ENCODE data around the gene PLB1.
A peak's percentile ranks its signal among the peaks of the same experiment; 100 is the strongest.

The PLB1 gene

DNA sequence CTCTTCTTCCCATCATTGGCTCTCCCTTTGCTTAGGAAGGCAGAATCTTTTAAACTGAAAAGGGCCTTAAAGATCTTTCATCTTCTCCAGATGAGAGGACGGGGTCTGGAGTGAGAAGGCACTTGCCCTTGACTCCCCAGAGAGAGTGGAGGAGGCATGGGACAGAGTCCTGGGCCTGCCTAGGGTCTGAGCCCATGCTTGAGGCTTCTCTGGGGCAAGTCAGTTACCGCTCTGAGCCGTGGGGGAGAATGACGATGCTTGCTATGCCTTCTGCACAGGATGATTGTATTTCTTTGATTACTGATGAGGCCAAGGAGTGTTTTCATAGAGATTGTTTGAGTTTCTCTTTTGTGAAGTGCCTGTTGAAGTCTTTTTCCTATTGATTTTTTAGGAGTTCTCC lies 921 bp downstream of the PLB1 start:
- peaks cover 39% of the 10 kb centered on the region for H3K27me3 Mint-ChIP-seq

DNA sequence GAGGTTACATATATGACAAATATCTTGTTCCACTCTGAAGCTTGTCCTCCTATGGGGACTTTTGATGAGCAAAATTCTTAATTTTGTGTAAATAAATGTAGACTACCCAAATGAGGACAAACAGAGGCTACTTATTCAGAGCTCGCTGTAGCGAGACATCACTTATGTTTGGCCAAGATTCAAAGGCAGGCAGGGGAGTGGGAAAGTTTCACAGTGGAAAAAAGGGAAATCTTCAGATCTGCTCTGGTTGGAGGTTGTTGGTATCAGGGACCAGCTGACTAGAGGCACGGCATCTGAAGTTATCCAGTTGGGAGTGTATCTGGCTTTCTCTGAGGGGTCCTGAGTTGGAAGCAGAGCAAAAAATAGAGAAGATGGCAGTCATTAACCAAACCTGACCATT lies 1.3 kb downstream of the PLB1 start:
- CTCF ChIA-PET, result interaction anchor here (0.9 kb wide), 1 partner anchor 44 kb away, joined by 3 read pairs; no protein-coding TSS in a partner anchor
- DNase-seq, result no peak
- H3K27me3 Mint-ChIP-seq, result peaks cover 39% of the 10 kb centered on the region
- H3K27ac Mint-ChIP-seq, result no peak overlapping the region
- H3K9me3 Mint-ChIP-seq, result no peaks in the 10 kb centered on the region
- no peak overlapping the region for H3K4me3 Mint-ChIP-seq
- H3K4me1 Mint-ChIP-seq, result no peaks in the 10 kb centered on the region
- peaks cover 1% of the 10 kb centered on the region for H3K36me3 Mint-ChIP-seq

More for the DNA sequence above, 921 bp downstream of the PLB1 start:
- CTCF ChIA-PET, result no interaction called here
- Mint-ChIP-seq H3K36me3 (peaks cover 1% of the 10 kb centered on the region), H3K27ac (no peak overlapping the region), H3K4me3 (no peak overlapping the region), H3K4me1 (no peaks in the 10 kb centered on the region), H3K9me3 (no peaks in the 10 kb centered on the region)
- no peak for DNase-seq

DNA sequence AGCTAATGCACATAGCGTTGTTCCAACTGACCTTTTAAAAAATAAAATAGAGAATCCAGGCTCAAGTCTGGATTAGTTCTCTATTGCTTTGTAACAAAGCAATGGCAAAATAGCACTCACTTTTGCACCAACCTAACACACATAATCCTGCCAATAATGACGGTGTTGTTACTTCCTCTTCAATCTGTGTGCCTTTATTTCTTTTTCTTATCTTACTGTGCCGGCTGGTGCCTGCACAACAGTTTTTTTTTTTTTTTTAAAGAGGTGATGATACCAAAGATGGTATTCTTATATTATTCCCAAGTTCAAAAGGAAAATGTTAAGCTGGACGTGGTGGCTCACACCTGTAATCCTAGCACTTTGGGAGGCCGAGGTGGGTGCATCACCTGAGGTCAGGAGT lies 3.4 kb downstream of the PLB1 start:
- H3K4me3 Mint-ChIP-seq, result no peak overlapping the region
- H3K9me3 Mint-ChIP-seq, result no peaks in the 10 kb centered on the region
- H3K27ac Mint-ChIP-seq, result no peak overlapping the region
- CTCF ChIA-PET, result no interaction called here
- peaks cover 32% of the 10 kb centered on the region for H3K27me3 Mint-ChIP-seq
- peaks cover 1% of the 10 kb centered on the region for H3K36me3 Mint-ChIP-seq
- DNase-seq, result no peak
- no peaks in the 10 kb centered on the region for H3K4me1 Mint-ChIP-seq

DNA sequence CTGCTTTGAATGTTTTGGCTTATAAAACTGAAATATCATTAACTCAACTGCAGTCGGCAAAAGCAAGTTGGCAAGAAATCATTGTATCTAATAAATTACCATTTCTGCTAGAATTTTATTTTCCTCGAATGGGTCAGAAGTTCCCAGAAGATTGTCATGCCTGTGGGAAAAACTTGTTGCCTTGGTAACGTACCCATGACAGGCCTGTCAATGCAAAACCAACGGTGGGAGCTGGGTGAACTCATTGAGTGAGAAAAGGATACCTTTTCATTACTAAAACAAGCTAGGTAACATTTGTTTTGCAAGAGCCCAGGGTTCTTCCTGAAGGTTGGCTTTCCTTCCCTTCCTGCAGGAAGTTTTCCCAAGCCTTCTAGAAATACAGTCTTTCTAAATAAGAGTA lies 9.5 kb downstream of the PLB1 start:
- H3K4me1 Mint-ChIP-seq, result peaks cover 9% of the 10 kb centered on the region
- H3K36me3 Mint-ChIP-seq, result no peaks in the 10 kb centered on the region
- H3K27me3 Mint-ChIP-seq, result peaks cover 41% of the 10 kb centered on the region
- CTCF ChIA-PET, result no interaction called here
- DNase-seq, result no peak
- H3K9me3 Mint-ChIP-seq, result no peaks in the 10 kb centered on the region
- no peak overlapping the region for H3K27ac Mint-ChIP-seq
- no peak overlapping the region for H3K4me3 Mint-ChIP-seq

DNA sequence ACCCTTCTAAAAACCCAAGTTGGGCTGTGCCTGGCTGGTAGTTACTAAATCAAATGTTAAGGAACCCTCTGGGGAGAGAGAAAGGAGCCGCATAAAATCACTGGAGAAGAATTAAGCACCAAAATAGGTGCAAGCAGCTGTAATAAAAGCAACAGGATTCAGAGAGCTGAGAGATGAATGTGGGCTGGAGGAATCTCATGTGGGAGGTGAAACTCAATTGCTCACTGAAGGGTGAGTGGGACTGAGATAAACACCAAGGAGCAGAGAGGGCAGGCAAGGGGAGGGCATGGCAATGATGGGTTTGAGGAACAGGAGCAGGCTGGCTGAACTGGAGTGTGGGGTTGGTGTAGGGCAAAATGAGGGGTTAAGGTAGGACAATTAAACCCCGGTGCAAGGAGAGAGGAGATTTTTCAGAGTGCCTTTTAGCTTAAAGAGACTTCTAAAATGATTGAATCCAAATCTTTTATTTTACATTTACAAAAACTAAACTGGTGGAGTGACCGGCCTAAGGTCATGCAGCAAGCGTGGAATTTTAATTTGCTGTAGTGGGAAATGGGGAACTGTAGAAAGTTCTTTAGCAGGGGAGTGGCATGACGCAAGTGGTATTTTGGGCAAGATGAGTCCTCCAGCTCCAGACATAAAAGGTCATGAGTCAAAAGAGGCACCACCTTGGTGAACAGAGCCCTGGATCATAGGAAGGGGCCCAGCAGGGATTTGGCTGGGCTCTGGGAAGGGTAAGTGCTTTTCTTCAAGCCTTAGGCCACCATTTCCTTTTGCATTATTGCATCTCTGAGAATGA lies 10.5 kb downstream of the PLB1 start:
- Mint-ChIP-seq H3K36me3 (no peaks in the 10 kb centered on the region), H3K27ac (no peak overlapping the region), H3K27me3 (peaks cover 41% of the 10 kb centered on the region), H3K9me3 (no peaks in the 10 kb centered on the region), H3K4me3 (no peak overlapping the region), H3K4me1 (peaks cover 9% of the 10 kb centered on the region)
- DNase-seq, result no peak
- CTCF ChIA-PET, result no interaction called here

DNA sequence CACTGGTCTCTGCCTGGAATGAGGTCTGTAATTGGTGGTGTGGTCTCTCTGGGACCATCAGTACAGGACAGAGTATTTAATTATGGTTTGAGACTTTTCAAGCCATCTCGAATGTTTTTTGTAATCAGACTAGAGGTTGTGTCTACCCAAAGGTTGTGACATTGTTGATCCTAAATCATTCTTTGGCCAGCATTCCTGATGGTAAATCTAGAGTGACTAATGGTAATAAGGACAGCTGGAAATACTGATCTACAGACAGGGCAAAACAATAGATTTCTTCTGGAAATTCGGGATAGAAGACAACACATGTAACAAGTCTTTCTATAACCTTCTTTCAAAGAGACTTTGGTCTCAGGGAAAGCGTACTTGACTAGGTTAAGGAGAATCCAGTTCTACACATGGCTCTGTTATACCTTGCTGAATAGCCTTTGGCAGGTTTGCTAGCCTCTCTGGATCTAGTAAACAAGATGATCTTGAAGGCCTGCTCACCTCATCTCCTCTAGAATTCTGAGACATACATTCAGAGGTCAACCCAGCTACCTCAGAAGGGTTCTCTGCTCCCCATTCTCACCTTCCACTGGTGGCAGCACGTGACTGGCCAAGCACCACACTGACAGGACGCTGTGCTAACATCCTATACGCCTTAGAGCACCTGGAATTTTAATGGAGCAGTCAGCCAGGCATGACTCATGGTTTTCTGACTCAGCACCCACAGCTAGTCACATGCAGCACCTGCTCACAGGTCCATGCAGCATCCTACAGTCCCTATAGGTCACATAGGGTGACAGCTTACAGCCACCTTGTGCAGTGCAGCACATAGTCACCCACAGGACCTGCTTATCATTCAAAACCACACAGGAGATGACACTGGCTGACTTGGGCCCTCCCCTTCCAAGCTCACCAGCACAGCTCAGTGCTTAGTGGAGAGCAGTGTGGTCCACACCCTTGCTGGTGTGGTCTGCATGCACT lies 12.2 kb downstream of the PLB1 start:
- CTCF ChIA-PET, result no interaction called here
- peak; percentile 40 for DNase-seq
- H3K9me3 Mint-ChIP-seq, result peaks cover 13% of the 10 kb centered on the region
- H3K27ac Mint-ChIP-seq, result no peak overlapping the region
- H3K4me1 Mint-ChIP-seq, result peaks cover 12% of the 10 kb centered on the region
- no peak overlapping the region for H3K4me3 Mint-ChIP-seq
- peaks cover 3% of the 10 kb centered on the region for H3K36me3 Mint-ChIP-seq
- H3K27me3 Mint-ChIP-seq, result peaks cover 58% of the 10 kb centered on the region

DNA sequence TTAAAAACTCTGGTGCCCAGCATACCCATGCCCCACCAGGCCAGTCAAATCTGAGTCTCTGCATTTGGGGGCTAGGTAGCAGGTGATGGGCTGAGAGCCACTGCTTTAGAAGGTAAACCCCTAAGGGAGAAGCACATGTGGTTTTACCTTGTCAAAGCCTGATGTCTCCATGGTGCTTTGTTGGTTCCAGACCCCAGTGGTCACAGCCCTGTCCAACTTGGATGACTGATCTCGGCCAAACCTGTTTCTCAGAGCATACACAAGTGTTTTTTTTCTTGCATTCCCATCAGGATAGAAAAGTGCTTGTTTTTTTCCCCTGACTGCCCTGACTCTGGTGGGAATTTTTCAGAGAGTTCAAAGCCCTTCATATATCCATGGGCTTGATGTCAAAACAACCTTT lies 13.5 kb downstream of the PLB1 start:
- Mint-ChIP-seq H3K9me3 (peaks cover 17% of the 10 kb centered on the region), H3K27me3 (peaks cover 67% of the 10 kb centered on the region), H3K27ac (no peak overlapping the region), H3K4me1 (peaks cover 12% of the 10 kb centered on the region), H3K4me3 (no peak overlapping the region), H3K36me3 (peaks cover 4% of the 10 kb centered on the region)
- CTCF ChIA-PET, result no interaction called here
- no peak for DNase-seq

DNA sequence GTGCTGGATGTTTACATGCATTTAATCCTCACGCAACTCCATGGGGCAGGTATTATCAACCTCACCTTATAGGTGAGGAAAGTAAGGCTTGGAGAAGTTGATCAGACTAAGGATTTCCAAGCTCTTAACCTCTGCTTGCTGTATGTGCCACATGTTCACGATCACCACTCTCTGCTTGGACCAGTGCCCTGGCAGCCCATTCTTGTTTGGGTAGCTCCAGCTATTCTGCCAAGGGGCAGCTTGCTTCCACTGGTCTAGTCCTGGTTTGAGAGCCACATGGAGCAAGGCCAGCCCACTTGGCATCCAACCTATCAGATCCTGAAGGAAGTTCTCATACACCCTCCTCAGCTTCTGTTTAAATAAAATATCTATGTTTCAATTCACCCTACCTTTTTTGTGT lies 14.3 kb downstream of the PLB1 start:
- CTCF ChIA-PET, result no interaction called here

DNA sequence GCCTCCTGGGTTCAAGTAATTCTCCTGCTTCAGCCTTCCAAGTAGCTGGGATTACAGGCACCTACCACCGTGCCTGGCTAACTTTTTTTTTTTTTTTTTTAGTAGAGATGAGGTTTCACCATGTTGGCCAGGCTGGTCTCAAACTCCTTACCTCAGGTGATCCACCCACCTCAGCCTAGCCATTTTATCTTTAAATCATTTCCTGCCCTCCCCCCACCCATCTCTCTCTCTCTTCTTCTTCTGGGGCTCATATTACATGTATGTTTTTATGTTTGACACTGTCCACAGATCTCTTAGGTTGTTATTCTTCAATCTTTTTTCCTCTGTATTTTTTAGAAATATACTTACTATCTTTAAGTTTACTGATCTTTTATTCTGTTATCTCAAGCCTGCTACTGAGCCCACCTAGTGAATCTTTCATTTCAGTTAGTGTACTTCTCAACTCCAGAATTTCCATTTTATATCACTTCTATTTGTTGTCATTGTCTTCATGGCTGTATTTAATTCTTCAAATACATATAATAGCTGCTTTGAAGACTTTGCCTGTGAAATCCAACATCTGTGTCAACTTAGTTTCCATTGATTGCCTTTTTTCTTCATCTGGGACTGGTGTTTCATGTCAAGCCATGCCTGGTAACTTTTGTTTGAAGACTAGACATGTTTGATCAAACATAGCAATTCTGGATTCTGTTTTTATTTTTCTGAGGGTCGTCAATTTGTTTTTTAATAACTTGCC lies 16.2 kb downstream of the PLB1 start:
- Mint-ChIP-seq H3K27me3 (peaks cover 70% of the 10 kb centered on the region), H3K9me3 (peaks cover 17% of the 10 kb centered on the region), H3K36me3 (peaks cover 4% of the 10 kb centered on the region), H3K4me1 (peaks cover 12% of the 10 kb centered on the region), H3K27ac (no peak overlapping the region), H3K4me3 (no peak overlapping the region)
- CTCF ChIA-PET, result interaction anchor here (0.6 kb wide), 1 partner anchor 24 kb away, joined by 3 read pairs; no protein-coding TSS in a partner anchor
- no peak for DNase-seq

More for the DNA sequence above, 14.3 kb downstream of the PLB1 start:
- H3K9me3 Mint-ChIP-seq, result peaks cover 17% of the 10 kb centered on the region
- peaks cover 4% of the 10 kb centered on the region for H3K36me3 Mint-ChIP-seq
- no peak overlapping the region for H3K4me3 Mint-ChIP-seq
- DNase-seq, result no peak
- H3K4me1 Mint-ChIP-seq, result peaks cover 12% of the 10 kb centered on the region
- no peak overlapping the region for H3K27ac Mint-ChIP-seq
- peaks cover 68% of the 10 kb centered on the region for H3K27me3 Mint-ChIP-seq

DNA sequence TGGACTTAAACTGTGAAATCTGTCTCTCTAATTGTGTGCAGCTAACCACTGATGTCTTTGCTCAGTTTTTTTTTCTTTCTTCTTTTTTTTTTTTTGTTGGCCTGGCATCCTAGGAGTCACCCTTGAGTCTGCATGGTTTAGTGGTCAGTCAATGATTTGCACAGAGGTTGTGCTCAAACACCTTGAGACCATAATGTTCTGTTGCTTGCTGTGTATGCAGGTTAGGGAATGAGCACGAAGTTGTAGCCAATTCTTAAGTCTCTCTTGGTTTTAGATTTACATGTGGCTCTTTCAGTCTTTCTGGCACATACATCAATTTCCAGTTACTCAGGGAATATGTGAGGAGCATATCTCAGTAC lies 16.7 kb downstream of the PLB1 start:
- H3K4me1 Mint-ChIP-seq, result peaks cover 12% of the 10 kb centered on the region
- peaks cover 17% of the 10 kb centered on the region for H3K9me3 Mint-ChIP-seq
- H3K36me3 Mint-ChIP-seq, result peaks cover 4% of the 10 kb centered on the region
- no peak overlapping the region for H3K27ac Mint-ChIP-seq
- H3K27me3 Mint-ChIP-seq, result peaks cover 72% of the 10 kb centered on the region
- CTCF ChIA-PET, result interaction anchor here (0.7 kb wide), 1 partner anchor 50 kb away, joined by 3 read pairs; no protein-coding TSS in a partner anchor
- no peak for DNase-seq
- no peak overlapping the region for H3K4me3 Mint-ChIP-seq

DNA sequence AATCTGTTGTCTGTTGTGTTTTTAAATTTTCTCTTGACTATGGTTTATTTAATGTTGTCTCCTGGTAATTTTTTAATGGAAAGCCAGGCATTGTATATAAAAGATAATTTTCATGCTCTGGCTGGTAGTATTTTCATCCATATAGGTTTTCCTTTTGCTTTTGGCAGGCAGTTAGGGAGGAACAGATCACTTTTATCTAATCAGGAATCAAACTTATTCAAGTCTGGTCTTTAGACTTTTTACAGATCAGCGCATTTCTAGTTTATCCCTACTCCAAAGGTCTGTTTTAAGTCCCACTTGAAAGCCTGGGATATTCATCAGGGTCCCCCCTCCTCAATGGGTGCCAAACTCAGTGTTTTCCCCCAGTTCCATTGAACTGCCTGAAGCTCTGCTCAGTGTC lies 17.2 kb downstream of the PLB1 start:
- peaks cover 76% of the 10 kb centered on the region for H3K27me3 Mint-ChIP-seq

DNA sequence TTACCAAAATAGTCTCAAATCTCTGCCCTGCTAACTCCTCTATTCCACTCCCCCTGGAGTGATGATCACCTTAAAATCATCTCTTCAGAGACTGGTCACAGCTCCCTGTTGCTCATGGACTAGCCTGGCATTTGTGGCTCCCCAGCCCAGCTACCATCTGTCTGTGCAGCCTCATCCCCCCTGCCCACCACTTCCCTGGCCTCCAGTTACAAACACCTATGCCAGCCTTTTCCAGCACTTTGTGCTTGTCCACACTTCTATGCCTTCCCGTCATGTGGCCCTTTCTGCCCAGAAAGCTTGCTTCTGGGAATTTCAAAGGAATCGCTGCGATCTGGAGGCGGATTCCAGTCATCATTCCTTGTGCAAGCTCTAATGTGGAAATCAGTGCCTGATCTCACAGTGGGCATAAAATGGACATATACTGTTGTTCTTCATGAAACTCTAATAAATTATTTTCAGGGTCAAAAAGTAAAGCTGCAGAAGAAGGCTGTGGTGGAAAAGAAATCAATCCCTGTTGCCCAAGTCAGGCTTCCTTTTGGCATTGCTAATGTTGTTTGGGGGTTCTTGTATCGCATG lies 19.4 kb downstream of the PLB1 start:
- no peak for DNase-seq
- CTCF ChIA-PET, result no interaction called here
- Mint-ChIP-seq H3K36me3 (peaks cover 4% of the 10 kb centered on the region), H3K27me3 (peaks cover 74% of the 10 kb centered on the region), H3K4me1 (peaks cover 3% of the 10 kb centered on the region), H3K9me3 (peaks cover 17% of the 10 kb centered on the region), H3K4me3 (no peak overlapping the region), H3K27ac (no peak overlapping the region)

More for the DNA sequence above, 17.2 kb downstream of the PLB1 start:
- no peak for DNase-seq
- no peak overlapping the region for H3K27ac Mint-ChIP-seq
- CTCF ChIA-PET, result interaction anchor here (0.7 kb wide), 1 partner anchor 50 kb away, joined by 3 read pairs; no protein-coding TSS in a partner anchor
- H3K36me3 Mint-ChIP-seq, result peaks cover 4% of the 10 kb centered on the region
- no peak overlapping the region for H3K4me3 Mint-ChIP-seq
- H3K9me3 Mint-ChIP-seq, result peaks cover 17% of the 10 kb centered on the region
- peaks cover 12% of the 10 kb centered on the region for H3K4me1 Mint-ChIP-seq

DNA sequence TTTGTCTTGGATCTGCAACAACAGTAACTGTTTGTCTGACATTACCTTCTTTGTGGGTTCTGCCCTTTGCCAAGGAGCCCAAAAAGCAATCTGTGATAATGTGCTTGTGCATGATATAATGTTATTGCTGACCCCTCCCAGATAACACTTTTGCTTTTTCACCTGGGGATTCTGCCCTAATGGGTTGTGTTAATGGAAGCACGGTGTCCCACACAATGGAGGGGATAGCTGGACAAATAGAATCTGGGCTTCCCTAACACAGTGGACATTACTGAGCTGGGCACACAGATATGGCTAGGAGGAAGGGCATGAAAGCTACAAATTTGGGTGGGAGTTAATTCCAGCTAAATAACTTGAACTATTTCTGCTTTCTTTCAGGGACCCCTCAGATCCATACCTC lies 20.6 kb downstream of the PLB1 start:
- Mint-ChIP-seq H3K9me3 (peaks cover 17% of the 10 kb centered on the region), H3K36me3 (peaks cover 4% of the 10 kb centered on the region), H3K27ac (no peak overlapping the region), H3K4me1 (peaks cover 3% of the 10 kb centered on the region), H3K4me3 (no peak overlapping the region), H3K27me3 (peaks cover 76% of the 10 kb centered on the region)
- CTCF ChIA-PET, result no interaction called here
- no peak for DNase-seq

DNA sequence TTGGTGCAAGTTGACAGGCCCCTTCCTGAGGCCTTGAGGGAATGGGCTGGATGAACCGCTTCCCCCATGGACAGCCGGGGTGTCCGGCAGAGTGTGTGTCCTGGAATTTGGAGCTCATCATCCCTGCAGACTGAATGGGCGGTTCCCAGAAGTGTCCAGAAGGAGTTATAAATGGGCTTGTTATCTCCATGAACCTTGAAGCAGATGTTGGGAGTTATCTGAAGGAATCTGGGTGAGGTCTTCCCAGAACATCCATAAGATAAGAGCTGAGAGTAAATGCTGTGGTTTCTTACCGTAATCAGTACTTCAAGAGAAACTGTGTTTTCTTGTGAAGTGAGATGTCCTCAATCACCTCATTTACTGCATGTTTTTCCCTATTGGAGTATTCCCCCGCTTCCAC lies 21.1 kb downstream of the PLB1 start:
- peaks cover 76% of the 10 kb centered on the region for H3K27me3 Mint-ChIP-seq
- CTCF ChIA-PET, result no interaction called here
- DNase-seq, result no peak
- H3K27ac Mint-ChIP-seq, result no peak overlapping the region
- H3K36me3 Mint-ChIP-seq, result peaks cover 3% of the 10 kb centered on the region
- H3K4me1 Mint-ChIP-seq, result peaks cover 2% of the 10 kb centered on the region
- H3K9me3 Mint-ChIP-seq, result peaks cover 14% of the 10 kb centered on the region
- no peak overlapping the region for H3K4me3 Mint-ChIP-seq

Measured in activated naive CD4-positive, alpha-beta T cell treated with anti-CD3 and anti-CD28 coated beads, Interleukin-2, amount 10 ng/mL, durations not matched to agents 7 days and 5 days (primary cell).